Nephron (organoid): Measurements from ENCODE around the gene SREK1.
A peak's percentile ranks its signal among the peaks of the same experiment; 100 is the strongest.

Experiments
- H3K27ac Mint-ChIP-seq, 3 experiments: 2 replicates each; pipeline ENCODE4 v1.8.0; 2020; ENCODE audit warnings: mixed read lengths in 3 of 3, mild to moderate bottlenecking in 2 of 3, moderate library complexity in 1 of 3
- H3K27me3 Mint-ChIP-seq: 2 replicates; pipeline ENCODE4 v1.8.0; 2021; ENCODE audit warnings: low read depth, mild to moderate bottlenecking, moderate library complexity, mixed read lengths
- H3K36me3 Mint-ChIP-seq: 2 replicates; pipeline ENCODE4 v1.8.0; 2020; ENCODE audit warnings: low read depth, mixed read lengths
- H3K4me1 Mint-ChIP-seq: 2 replicates; pipeline ENCODE4 v1.8.0; 2020; ENCODE audit warnings: mixed read lengths
- H3K4me3 Mint-ChIP-seq, 3 experiments: 2 replicates each; pipeline ENCODE4 v1.8.0; 2020; ENCODE audit warnings: mild to moderate bottlenecking in 3 of 3, mixed read lengths in 3 of 3, moderate library complexity in 2 of 3
- H3K9me3 Mint-ChIP-seq: 2 replicates; pipeline ENCODE4 v1.8.0; 2020; ENCODE audit warnings: mixed read lengths
- TF ChIP-seq, protein P1 (sequence below), 3 experiments: fragments of 200-600 bp; sonication (generic); IDR thresholded peaks; one replicate each; pipeline ENCODE4 v1.5.0; 2021; ENCODE audit warnings: antibody characterized with exemption in 3 of 3; ENCODE audit not compliant: unreplicated experiment in 3 of 3

The SREK1 gene

GRCh38 chr5:66151030-66151429 lies 6.9 kb downstream of the SREK1 start:
- peaks cover 38% of the 10 kb centered on the region for H3K36me3 Mint-ChIP-seq
- H3K27ac Mint-ChIP-seq: no peak overlapping the region
- H3K27me3 Mint-ChIP-seq: no peaks in the 10 kb centered on the region
- TF ChIP-seq, protein P1, sequence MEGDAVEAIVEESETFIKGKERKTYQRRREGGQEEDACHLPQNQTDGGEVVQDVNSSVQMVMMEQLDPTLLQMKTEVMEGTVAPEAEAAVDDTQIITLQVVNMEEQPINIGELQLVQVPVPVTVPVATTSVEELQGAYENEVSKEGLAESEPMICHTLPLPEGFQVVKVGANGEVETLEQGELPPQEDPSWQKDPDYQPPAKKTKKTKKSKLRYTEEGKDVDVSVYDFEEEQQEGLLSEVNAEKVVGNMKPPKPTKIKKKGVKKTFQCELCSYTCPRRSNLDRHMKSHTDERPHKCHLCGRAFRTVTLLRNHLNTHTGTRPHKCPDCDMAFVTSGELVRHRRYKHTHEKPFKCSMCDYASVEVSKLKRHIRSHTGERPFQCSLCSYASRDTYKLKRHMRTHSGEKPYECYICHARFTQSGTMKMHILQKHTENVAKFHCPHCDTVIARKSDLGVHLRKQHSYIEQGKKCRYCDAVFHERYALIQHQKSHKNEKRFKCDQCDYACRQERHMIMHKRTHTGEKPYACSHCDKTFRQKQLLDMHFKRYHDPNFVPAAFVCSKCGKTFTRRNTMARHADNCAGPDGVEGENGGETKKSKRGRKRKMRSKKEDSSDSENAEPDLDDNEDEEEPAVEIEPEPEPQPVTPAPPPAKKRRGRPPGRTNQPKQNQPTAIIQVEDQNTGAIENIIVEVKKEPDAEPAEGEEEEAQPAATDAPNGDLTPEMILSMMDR (IDR thresholded peaks at IDR 0.05; ENCODE audit: unreplicated experiment in 3 of 3): no peak
- no peak overlapping the region for H3K4me3 Mint-ChIP-seq
- H3K4me1 Mint-ChIP-seq: peaks cover 15% of the 10 kb centered on the region
- H3K9me3 Mint-ChIP-seq: peaks cover 5% of the 10 kb centered on the region

DNA sequence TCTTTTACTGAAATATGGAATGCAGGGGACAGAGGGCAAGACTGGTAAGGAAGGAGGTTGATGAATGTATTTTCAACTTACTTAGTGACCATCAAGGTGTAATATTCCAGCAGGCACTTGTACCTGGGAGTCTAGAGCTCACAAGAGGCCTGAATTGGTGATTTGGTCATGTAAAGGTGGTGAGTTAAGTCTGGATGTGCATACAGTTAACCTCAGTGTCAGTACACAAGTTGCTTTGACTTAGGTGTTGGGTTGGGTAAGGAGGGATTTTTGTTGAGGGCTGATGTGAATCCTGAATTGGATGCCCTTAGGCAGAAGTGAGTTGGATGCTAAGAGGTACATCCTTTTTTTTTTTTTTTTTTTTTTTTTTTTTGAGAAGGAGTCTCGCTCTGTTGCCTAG lies 7.4 kb downstream of the SREK1 start:
- Mint-ChIP-seq H3K27ac (no peak overlapping the region), H3K4me1 (peaks cover 10% of the 10 kb centered on the region), H3K9me3 (peaks cover 5% of the 10 kb centered on the region), H3K4me3 (no peak overlapping the region), H3K36me3 (peaks cover 43% of the 10 kb centered on the region), H3K27me3 (no peaks in the 10 kb centered on the region)
- TF ChIP-seq, protein P1 (IDR thresholded peaks at IDR 0.05; ENCODE audit: unreplicated experiment in 3 of 3): no peak

DNA sequence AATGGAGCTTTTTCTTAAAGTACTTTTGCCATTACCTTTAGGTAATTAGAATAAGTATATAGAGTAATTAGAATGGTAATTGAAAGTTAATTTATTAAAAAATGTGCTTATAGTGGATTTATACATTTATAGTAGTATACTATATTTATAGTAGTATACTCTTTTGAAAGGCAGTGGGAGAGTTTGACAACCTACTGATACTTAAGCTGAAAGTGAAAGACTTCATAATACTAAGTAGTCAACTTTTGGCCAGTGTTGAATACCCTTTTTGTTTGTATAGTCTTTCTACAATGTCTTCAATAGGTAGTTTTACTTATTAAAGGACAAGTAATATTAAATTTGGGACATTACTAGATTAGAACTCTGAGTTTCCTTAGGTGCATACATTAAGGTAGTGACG lies 12.9 kb downstream of the SREK1 start:
- TF ChIP-seq, protein P1 (IDR thresholded peaks at IDR 0.05; ENCODE audit: unreplicated experiment in 3 of 3): no peak
- H3K4me1 Mint-ChIP-seq: no peaks in the 10 kb centered on the region
- H3K4me3 Mint-ChIP-seq: no peak overlapping the region
- no peaks in the 10 kb centered on the region for H3K27me3 Mint-ChIP-seq
- H3K36me3 Mint-ChIP-seq: peaks cover 40% of the 10 kb centered on the region
- no peak overlapping the region for H3K27ac Mint-ChIP-seq
- no peaks in the 10 kb centered on the region for H3K9me3 Mint-ChIP-seq

- TF ChIP-seq, protein P1 (IDR thresholded peaks at IDR 0.05; ENCODE audit: unreplicated experiment in 3 of 3): no peak
- H3K4me3 Mint-ChIP-seq: no peak overlapping the region
- H3K27me3 Mint-ChIP-seq: no peaks in the 10 kb centered on the region
- H3K36me3 Mint-ChIP-seq: peaks cover 62% of the 10 kb centered on the region
- no peak overlapping the region for H3K27ac Mint-ChIP-seq
- H3K4me1 Mint-ChIP-seq: no peaks in the 10 kb centered on the region
- H3K9me3 Mint-ChIP-seq: no peaks in the 10 kb centered on the region
Measured at GRCh38 chr5:66161356-66161755, 17.3 kb downstream of the SREK1 start.

DNA sequence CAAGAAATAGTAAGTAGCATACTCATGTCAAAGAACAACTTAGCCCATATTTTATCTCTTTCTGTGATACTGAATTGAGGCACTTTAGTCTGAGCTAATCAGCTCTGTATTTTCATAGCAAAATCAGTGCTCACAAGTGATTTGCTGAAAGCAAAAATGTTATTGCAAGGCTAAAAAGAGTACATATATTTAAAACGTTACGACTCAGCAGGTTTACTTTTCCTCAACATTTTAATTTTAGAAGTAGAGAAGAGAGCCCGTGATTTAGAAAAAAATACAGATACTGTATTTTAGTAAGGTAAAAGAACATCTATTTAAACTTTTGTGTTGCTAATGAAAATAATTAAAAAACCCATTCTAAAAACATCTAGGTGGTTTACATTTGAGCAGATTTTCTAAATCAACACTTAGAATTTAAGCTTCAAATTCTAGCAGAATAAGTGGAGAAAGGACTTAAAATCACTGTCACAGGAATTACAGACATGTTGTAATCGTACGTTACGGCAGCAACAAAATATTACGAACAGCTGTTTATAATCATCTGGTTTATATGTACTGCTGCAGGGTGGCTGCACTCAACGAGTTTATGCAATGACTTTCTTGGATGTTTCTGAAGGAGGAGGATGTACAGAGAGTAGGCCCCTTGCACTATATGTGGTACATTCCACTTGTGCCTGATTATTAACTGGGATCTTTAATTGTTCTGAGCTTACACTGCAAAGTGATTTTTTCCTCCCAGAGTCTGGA lies 20.1 kb downstream of the SREK1 start:
- no peaks in the 10 kb centered on the region for H3K27me3 Mint-ChIP-seq
- H3K4me3 Mint-ChIP-seq: no peak overlapping the region
- H3K36me3 Mint-ChIP-seq: peaks cover 63% of the 10 kb centered on the region
- H3K9me3 Mint-ChIP-seq: no peaks in the 10 kb centered on the region
- TF ChIP-seq, protein P1 (IDR thresholded peaks at IDR 0.05; ENCODE audit: unreplicated experiment in 3 of 3): no peak
- H3K27ac Mint-ChIP-seq: peak overlapping the region; percentile 0 to 29 (median 25)
- H3K4me1 Mint-ChIP-seq: no peaks in the 10 kb centered on the region

GRCh38 chr5:66168226-66168625 lies 24.1 kb downstream of the SREK1 start:
- no peak overlapping the region for H3K4me3 Mint-ChIP-seq
- H3K9me3 Mint-ChIP-seq: no peaks in the 10 kb centered on the region
- H3K27ac Mint-ChIP-seq: no peak overlapping the region
- TF ChIP-seq, protein P1 (IDR thresholded peaks at IDR 0.05; ENCODE audit: unreplicated experiment in 3 of 3): no peak
- peaks cover 54% of the 10 kb centered on the region for H3K36me3 Mint-ChIP-seq
- no peaks in the 10 kb centered on the region for H3K4me1 Mint-ChIP-seq
- no peaks in the 10 kb centered on the region for H3K27me3 Mint-ChIP-seq
